GM12872 (cell line): ENCODE measurements around the gene RNF223.

Experiments used
- CTCF ChIP-seq: IDR thresholded peaks from 3 replicates; pipeline ENCODE4 v1.5.1; 2011; ENCODE audit warnings: low read depth, mild to moderate bottlenecking, low read length, moderate library complexity; ENCODE audit not compliant: insufficient read depth

Gene RNF223

GRCh38 chr1:1026599-1027413 lies 47.3 kb downstream of the RNF223 start:
- no peak for TF ChIP-seq CTCF

GRCh38 chr1:1025730-1026129 lies 48.4 kb downstream of the RNF223 start:
- no peak for TF ChIP-seq CTCF

GRCh38 chr1:1024771-1025699 lies 49.1 kb downstream of the RNF223 start:
- TF ChIP-seq CTCF, result no peak

DNA sequence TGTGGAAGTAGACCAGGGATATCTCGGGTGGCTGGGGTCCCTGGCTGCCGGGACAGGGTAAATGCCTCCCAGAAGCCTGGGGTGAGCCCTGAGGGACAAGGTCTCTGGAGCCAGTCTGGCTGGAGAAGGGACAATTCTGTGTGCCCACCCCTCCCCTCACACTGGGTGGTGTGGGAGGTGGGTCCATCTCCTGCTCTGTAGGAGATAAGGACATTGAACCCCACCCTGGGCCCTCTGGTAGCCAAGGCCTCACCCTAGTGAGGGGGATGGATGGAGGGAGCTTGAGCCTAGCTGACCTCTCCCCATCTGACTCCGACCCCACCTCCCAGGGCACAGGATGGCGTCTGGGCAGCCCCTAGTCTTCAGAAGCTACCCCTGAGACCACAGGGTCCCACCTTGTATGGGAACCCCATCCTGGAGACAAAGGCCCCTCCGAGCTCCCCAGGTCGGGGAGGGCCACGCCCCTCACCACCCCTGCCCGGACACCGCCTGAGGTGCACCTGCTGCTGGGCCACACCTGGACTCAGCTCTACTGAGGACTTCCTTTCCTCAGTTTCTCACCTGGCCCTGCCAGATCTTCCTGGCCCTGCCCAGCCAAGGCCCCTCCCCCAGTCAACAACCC lies 49.8 kb downstream of the RNF223 start:
- TF ChIP-seq CTCF, result no peak

- no peak for TF ChIP-seq CTCF
Observed at GRCh38 chr1:1023700-1024099, 50.4 kb downstream of the RNF223 start.

- no peak for TF ChIP-seq CTCF
Observed at GRCh38 chr1:1022302-1023009, 51.6 kb downstream of the RNF223 start.
